HG03460 (cell line): ENCODE measurements around the gene ATP10B.

Experiments used
- ATAC-seq: cut with Tn5 transposase; IDR thresholded peaks from one replicate; pipeline ENCODE4 v1.9.1; 2021; ENCODE audit not compliant: unreplicated experiment

Gene ATP10B

GRCh38 chr5:160693831-160694465, 158.1 kb downstream of the ATP10B start:
- no peak for ATAC-seq

GRCh38 chr5:160692271-160692670, 159.7 kb downstream of the ATP10B start:
- no peak for ATAC-seq

- ATAC-seq: peak; percentile 90
Measured at GRCh38 chr5:160685695-160686094, 166.3 kb downstream of the ATP10B start.

GRCh38 chr5:160685219-160685618, 166.8 kb downstream of the ATP10B start:
- no peak for ATAC-seq

- no peak for ATAC-seq
Measured at GRCh38 chr5:160679567-160680309, 172.3 kb downstream of the ATP10B start.

- no peak for ATAC-seq
Measured at GRCh38 chr5:160675988-160676387, 176.0 kb downstream of the ATP10B start.

GRCh38 chr5:160674901-160675300, 177.1 kb downstream of the ATP10B start:
- ATAC-seq: no peak

- no peak for ATAC-seq
Measured at GRCh38 chr5:160672521-160672920, 179.5 kb downstream of the ATP10B start.

- no peak for ATAC-seq
Measured at GRCh38 chr5:160668356-160668755, 183.7 kb downstream of the ATP10B start.

GRCh38 chr5:160667160-160667559, 184.9 kb downstream of the ATP10B start:
- ATAC-seq: no peak

- ATAC-seq: no peak
Measured at GRCh38 chr5:160665460-160665859, 186.6 kb downstream of the ATP10B start.

GRCh38 chr5:160660132-160660531, 191.9 kb downstream of the ATP10B start:
- ATAC-seq: no peak

- ATAC-seq: no peak
Measured at GRCh38 chr5:160657622-160658458, 194.2 kb downstream of the ATP10B start.

- no peak for ATAC-seq
Measured at GRCh38 chr5:160657068-160657507, 194.9 kb downstream of the ATP10B start.

GRCh38 chr5:160655717-160656116, 196.3 kb downstream of the ATP10B start:
- ATAC-seq: no peak

- ATAC-seq: no peak
Measured at GRCh38 chr5:160651692-160652645, 200.0 kb downstream of the ATP10B start.

GRCh38 chr5:160649304-160649703, 202.7 kb downstream of the ATP10B start:
- ATAC-seq: no peak

- ATAC-seq: no peak
Measured at GRCh38 chr5:160646033-160646432, 206.0 kb downstream of the ATP10B start.

GRCh38 chr5:160643616-160644240, 208.3 kb downstream of the ATP10B start:
- ATAC-seq: no peak

- peak; percentile 60 for ATAC-seq
Measured at GRCh38 chr5:160641405-160641804, 210.6 kb downstream of the ATP10B start.
